ENCODE results near the gene ARCN1.

DNA sequence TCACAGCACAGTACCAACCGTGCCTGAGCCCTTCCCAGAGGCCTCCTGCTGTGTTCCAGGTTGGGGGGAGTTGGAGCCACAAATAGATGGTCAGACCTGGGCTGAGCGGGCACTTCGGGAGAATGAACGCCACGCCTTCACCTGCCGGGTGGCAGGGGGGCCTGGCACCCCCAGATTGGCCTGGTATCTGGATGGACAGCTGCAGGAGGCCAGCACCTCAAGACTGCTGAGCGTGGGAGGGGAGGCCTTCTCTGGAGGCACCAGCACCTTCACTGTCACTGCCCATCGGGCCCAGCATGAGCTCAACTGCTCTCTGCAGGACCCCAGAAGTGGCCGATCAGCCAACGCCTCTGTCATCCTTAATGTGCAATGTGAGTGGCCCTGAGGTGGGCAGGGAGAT, 40.1 kb upstream of the ARCN1 start:
- TF ChIP-seq, protein P1, sequence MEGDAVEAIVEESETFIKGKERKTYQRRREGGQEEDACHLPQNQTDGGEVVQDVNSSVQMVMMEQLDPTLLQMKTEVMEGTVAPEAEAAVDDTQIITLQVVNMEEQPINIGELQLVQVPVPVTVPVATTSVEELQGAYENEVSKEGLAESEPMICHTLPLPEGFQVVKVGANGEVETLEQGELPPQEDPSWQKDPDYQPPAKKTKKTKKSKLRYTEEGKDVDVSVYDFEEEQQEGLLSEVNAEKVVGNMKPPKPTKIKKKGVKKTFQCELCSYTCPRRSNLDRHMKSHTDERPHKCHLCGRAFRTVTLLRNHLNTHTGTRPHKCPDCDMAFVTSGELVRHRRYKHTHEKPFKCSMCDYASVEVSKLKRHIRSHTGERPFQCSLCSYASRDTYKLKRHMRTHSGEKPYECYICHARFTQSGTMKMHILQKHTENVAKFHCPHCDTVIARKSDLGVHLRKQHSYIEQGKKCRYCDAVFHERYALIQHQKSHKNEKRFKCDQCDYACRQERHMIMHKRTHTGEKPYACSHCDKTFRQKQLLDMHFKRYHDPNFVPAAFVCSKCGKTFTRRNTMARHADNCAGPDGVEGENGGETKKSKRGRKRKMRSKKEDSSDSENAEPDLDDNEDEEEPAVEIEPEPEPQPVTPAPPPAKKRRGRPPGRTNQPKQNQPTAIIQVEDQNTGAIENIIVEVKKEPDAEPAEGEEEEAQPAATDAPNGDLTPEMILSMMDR (conservative IDR thresholded peaks at IDR 0.05 in 1 of 2, IDR thresholded peaks at IDR 0.05 in 1 of 2; ENCODE audit: low read depth in 1 of 2, low read length in 2 of 2): no peak
- no peak for TF ChIP-seq EZH2 (IDR thresholded peaks at IDR 0.05; ENCODE audit: low read length, missing control alignments)
